HK-2 (cell line): Measurements from ENCODE around the gene RCAN2.

ENCODE experiments used
- DNase-seq: peaks from one replicate; pipeline ENCODE4 v3.0.0-alpha.2; 2018; ENCODE audit not compliant: unreplicated experiment

The RCAN2 gene

GRCh38 chr6:46291275-46291633 is 200.0 kb downstream of the RCAN2 start:
- DNase-seq = no peak

- no peak for DNase-seq
Measured at GRCh38 chr6:46290421-46291274, 200.6 kb downstream of the RCAN2 start.

- DNase-seq = no peak
Measured at GRCh38 chr6:46289898-46290297, 201.4 kb downstream of the RCAN2 start.

GRCh38 chr6:46288835-46289234 is 202.4 kb downstream of the RCAN2 start:
- DNase-seq = no peak

- no peak for DNase-seq
Measured at GRCh38 chr6:46287681-46288080, 203.6 kb downstream of the RCAN2 start.

- no peak for DNase-seq
Measured at GRCh38 chr6:46287043-46287442, 204.2 kb downstream of the RCAN2 start.

GRCh38 chr6:46284475-46284874 is 206.8 kb downstream of the RCAN2 start:
- no peak for DNase-seq

GRCh38 chr6:46281110-46281509 is 210.1 kb downstream of the RCAN2 start:
- no peak for DNase-seq

GRCh38 chr6:46279874-46280273 is 211.4 kb downstream of the RCAN2 start:
- no peak for DNase-seq

GRCh38 chr6:46276576-46277142 is 214.6 kb downstream of the RCAN2 start:
- no peak for DNase-seq

GRCh38 chr6:46274502-46274901 is 216.7 kb downstream of the RCAN2 start:
- no peak for DNase-seq

- DNase-seq = no peak
Measured at GRCh38 chr6:46273911-46274310, 217.3 kb downstream of the RCAN2 start.

GRCh38 chr6:46271728-46272127 is 219.5 kb downstream of the RCAN2 start:
- DNase-seq = no peak

GRCh38 chr6:46271107-46271506 is 220.1 kb downstream of the RCAN2 start:
- no peak for DNase-seq

GRCh38 chr6:46270336-46270735 is 220.9 kb downstream of the RCAN2 start:
- no peak for DNase-seq

GRCh38 chr6:46269447-46270229 is 221.6 kb downstream of the RCAN2 start:
- no peak for DNase-seq

GRCh38 chr6:46267515-46267914 is 223.7 kb downstream of the RCAN2 start:
- no peak for DNase-seq

GRCh38 chr6:46265373-46265772 is 225.9 kb downstream of the RCAN2 start:
- DNase-seq = no peak

GRCh38 chr6:46263707-46264086 is 227.6 kb downstream of the RCAN2 start:
- DNase-seq = no peak

GRCh38 chr6:46262928-46263706 is 228.1 kb downstream of the RCAN2 start:
- no peak for DNase-seq

- no peak for DNase-seq
Measured at GRCh38 chr6:46258249-46258648, 233.0 kb downstream of the RCAN2 start.

- DNase-seq = no peak
Measured at GRCh38 chr6:46255528-46255927, 235.7 kb downstream of the RCAN2 start.
